Body of pancreas (tissue), 4 donors: Measurements from ENCODE around the gene CPEB2. TPM values are rescaled to one million over a fixed set of nuclear protein-coding genes. Genes with fewer than 3 reads are reported as not detected.
A peak's percentile ranks its signal among the peaks of the same experiment; 100 is the strongest.

Experiments
- ATAC-seq: fragments of 150-250 bp; one replicate; pipeline ENCODE4 v1.9.1; 2016
- DNase-seq, 4 donors: peaks; one replicate each; pipeline ENCODE4 v3.0.0-alpha.2; 2019
- H3K27ac ChIP-seq, 4 donors: fragments of 200-600 bp; sonication (generic); 1 replicate in 3 of 4; 2 replicates in 1 of 4; pipeline versions ENCODE4 v1.5.1 to v1.6.1; 2016 to 2019; ENCODE audit warnings: mild to moderate bottlenecking in 1 of 4, mixed read lengths in 1 of 4, moderate library complexity in 1 of 4
- H3K27me3 ChIP-seq, 2 donors: fragments of 200-600 bp; sonication (generic); one replicate each; pipeline ENCODE4 v1.6.0; 2016; ENCODE audit warnings: mild to moderate bottlenecking in 1 of 2
- H3K36me3 ChIP-seq, 2 donors: fragments of 200-600 bp; sonication (generic); replicated peaks in 1 of 2; 2 replicates each; pipeline ENCODE4 v1.5.1; 2016; ENCODE audit warnings: low read depth in 2 of 2; ENCODE audit not compliant: insufficient read depth in 1 of 2
- H3K4me1 ChIP-seq: fragments of 200-600 bp; sonication (generic); one replicate; pipeline ENCODE4 v1.6.0; 2016
- H3K4me3 ChIP-seq, 2 donors: fragments of 200-600 bp; sonication (generic); 1 replicate in 1 of 2; 2 replicates in 1 of 2; pipeline ENCODE4 v1.5.1; 2016 to 2019
- H3K9me3 ChIP-seq, 3 donors: fragments of 200-600 bp; sonication (generic); 1 replicate in 2 of 3; 2 replicates in 1 of 3; pipeline ENCODE4 v1.5.1; 2016
- POLR2A ChIP-seq, 3 donors: fragments of 450-650 bp; IDR thresholded peaks; one replicate each; pipeline ENCODE4 v1.6.1; 2016; ENCODE audit warnings: antibody characterized with exemption in 3 of 3, mild to moderate bottlenecking in 2 of 3
- WGBS, 2 donors: methylation state at CpG; one replicate each; pipeline ENCODE4 v1.1.5; 2017; 5-methylcytosine and 5-hydroxymethylcytosine counted together
- intact Hi-C: fragments of 100-400 bp; cut with DNase I; formaldehyde crosslinking; loops from one replicate; pipeline ENCODE4 v1.15.1; 2023
- total RNA-seq, 2 donors: library from RNA; depleted of rRNA; stranded (reverse); fragments of >200 nt; gene quantifications; one replicate each; pipeline ENCODE4 v1.1.0, GENCODE V29; 2016
- TF ChIP-seq, protein P1 (sequence below), 7 experiments: fragments of 450-650 bp in 4 of 7; fragments of 200-600 bp in 3 of 7; sonication (generic) in 3 of 7; IDR thresholded peaks; one replicate each; pipeline ENCODE4 v1.5.1; 2016 to 2019; ENCODE audit warnings: antibody characterized with exemption in 7 of 7

CPEB2 gene
- total RNA-seq, 2 donors from 2014 or later, result 6.6 to 8.0 TPM

- TF ChIP-seq POLR2A (IDR thresholded peaks at IDR 0.05), result no peak
- TF ChIP-seq, protein P1, sequence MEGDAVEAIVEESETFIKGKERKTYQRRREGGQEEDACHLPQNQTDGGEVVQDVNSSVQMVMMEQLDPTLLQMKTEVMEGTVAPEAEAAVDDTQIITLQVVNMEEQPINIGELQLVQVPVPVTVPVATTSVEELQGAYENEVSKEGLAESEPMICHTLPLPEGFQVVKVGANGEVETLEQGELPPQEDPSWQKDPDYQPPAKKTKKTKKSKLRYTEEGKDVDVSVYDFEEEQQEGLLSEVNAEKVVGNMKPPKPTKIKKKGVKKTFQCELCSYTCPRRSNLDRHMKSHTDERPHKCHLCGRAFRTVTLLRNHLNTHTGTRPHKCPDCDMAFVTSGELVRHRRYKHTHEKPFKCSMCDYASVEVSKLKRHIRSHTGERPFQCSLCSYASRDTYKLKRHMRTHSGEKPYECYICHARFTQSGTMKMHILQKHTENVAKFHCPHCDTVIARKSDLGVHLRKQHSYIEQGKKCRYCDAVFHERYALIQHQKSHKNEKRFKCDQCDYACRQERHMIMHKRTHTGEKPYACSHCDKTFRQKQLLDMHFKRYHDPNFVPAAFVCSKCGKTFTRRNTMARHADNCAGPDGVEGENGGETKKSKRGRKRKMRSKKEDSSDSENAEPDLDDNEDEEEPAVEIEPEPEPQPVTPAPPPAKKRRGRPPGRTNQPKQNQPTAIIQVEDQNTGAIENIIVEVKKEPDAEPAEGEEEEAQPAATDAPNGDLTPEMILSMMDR (IDR thresholded peaks at IDR 0.05), result peak in 3 of 7 experiments; percentile 27 to 38 (median 31)
- H3K27me3 ChIP-seq, result no peaks in the 10 kb centered on the region
- ATAC-seq, result no peak
- no peaks in the 10 kb centered on the region for H3K36me3 ChIP-seq
- H3K27ac ChIP-seq, result no peak overlapping the region
- no peak overlapping the region for H3K4me3 ChIP-seq
- 28 to 37% methylated on average over 2 of the region's 2 CpGs for WGBS, 2 donors
- intact Hi-C loops, result no loop called here
- no peaks in the 10 kb centered on the region for H3K9me3 ChIP-seq
- DNase-seq, result no peak
- H3K4me1 ChIP-seq, result peaks cover 33% of the 10 kb centered on the region
Measured at GRCh38 chr4:15006416-15007024, 4.2 kb downstream of the CPEB2 start.

GRCh38 chr4:15007201-15007600 is 4.9 kb downstream of the CPEB2 start:
- peaks cover 33% of the 10 kb centered on the region for H3K4me1 ChIP-seq
- H3K27ac ChIP-seq, result no peak overlapping the region
- no peaks in the 10 kb centered on the region for H3K9me3 ChIP-seq
- 92 to 93% methylated on average over 6 of the region's 6 CpGs for WGBS, 2 donors
- ATAC-seq (no peak), DNase-seq (no peak)
- TF ChIP-seq POLR2A (IDR thresholded peaks at IDR 0.05), result no peak
- TF ChIP-seq, protein P1 (IDR thresholded peaks at IDR 0.05), result no peak
- no peaks in the 10 kb centered on the region for H3K27me3 ChIP-seq
- intact Hi-C loops, result no loop called here
- no peak overlapping the region for H3K4me3 ChIP-seq
- no peaks in the 10 kb centered on the region for H3K36me3 ChIP-seq

- H3K27me3 ChIP-seq, result no peaks in the 10 kb centered on the region
- DNase-seq, result no peak
- no peaks in the 10 kb centered on the region for H3K36me3 ChIP-seq
- TF ChIP-seq POLR2A (IDR thresholded peaks at IDR 0.05), result no peak
- TF ChIP-seq, protein P1 (IDR thresholded peaks at IDR 0.05), result no peak
- no peaks in the 10 kb centered on the region for H3K9me3 ChIP-seq
- peaks cover 33% of the 10 kb centered on the region for H3K4me1 ChIP-seq
- no peak for ATAC-seq
- intact Hi-C loops, result no loop called here
- H3K27ac ChIP-seq, result no peak overlapping the region
- no peak overlapping the region for H3K4me3 ChIP-seq
Measured at GRCh38 chr4:15010038-15010585, 7.8 kb downstream of the CPEB2 start.

GRCh38 chr4:15011166-15011565 is 8.9 kb downstream of the CPEB2 start:
- no peak for TF ChIP-seq POLR2A (IDR thresholded peaks at IDR 0.05)
- TF ChIP-seq, protein P1 (IDR thresholded peaks at IDR 0.05), result no peak
- intact Hi-C loops, result no loop called here
- DNase-seq (no peak), ATAC-seq (no peak)
- 96 to 98% methylated on average over 9 of the region's 9 CpGs for WGBS, 2 donors
- H3K4me1 ChIP-seq, result peaks cover 24% of the 10 kb centered on the region
- H3K27ac ChIP-seq, result no peak overlapping the region
- H3K27me3 ChIP-seq, result no peaks in the 10 kb centered on the region
- no peaks in the 10 kb centered on the region for H3K36me3 ChIP-seq
- no peak overlapping the region for H3K4me3 ChIP-seq
- no peaks in the 10 kb centered on the region for H3K9me3 ChIP-seq
